CD4-positive, alpha-beta T cell treated with Interleukin-6 at 100 ng/mL for 8 hours (primary cell): Measurements from ENCODE around the gene PSG1.
"Not testable (repeated sequence)": the region's sequence is repeated elsewhere in the genome, so short reads cannot be mapped to it uniquely, and the experiment has no call there.

ENCODE experiments used
- DNase-seq: peaks from one replicate; pipeline ENCODE4 v3.0.0-alpha.2; 2020; ENCODE audit warnings: mixed read lengths, low spot score

The PSG1 gene

GRCh38 chr19:42819960-42820650, 59.4 kb downstream of the PSG1 start:
- DNase-seq = not testable (repeated sequence)

- no peak for DNase-seq
These were observed 62.6 kb downstream of the PSG1 start for GRCh38 chr19:42816894-42817293.
